Skin epidermis (tissue), 12 donors: Measurements from ENCODE around the gene FBXO31.

Experiments used
- H3K27ac ChIP-seq, 21 experiments: fragments of 200-600 bp; sonication (generic) in 11 of 21; one replicate each; pipeline ENCODE4 v1.5.0; 2020; ENCODE audit warnings: mild to moderate bottlenecking in 3 of 21, inconsistent platforms in 2 of 21, moderate library complexity in 2 of 21
- H3K4me3 ChIP-seq, 7 experiments: fragments of 200-600 bp; sonication (generic) in 2 of 7; one replicate each; pipeline ENCODE4 v1.5.0; 2020; ENCODE audit warnings: inconsistent platforms in 2 of 7, mild to moderate bottlenecking in 2 of 7, moderate library complexity in 1 of 7

FBXO31 gene

GRCh38 chr16:87320510-87321227 is 62.9 kb downstream of the FBXO31 start:
- Histone ChIP-seq H3K4me3 (no peak overlapping the region), H3K27ac (no peak overlapping the region)

- no peak overlapping the region for H3K27ac ChIP-seq
- no peak overlapping the region for H3K4me3 ChIP-seq
These were observed 63.5 kb downstream of the FBXO31 start for GRCh38 chr16:87319997-87320491.

- Histone ChIP-seq H3K4me3 (no peak overlapping the region), H3K27ac (no peak overlapping the region)
These were observed 64.6 kb downstream of the FBXO31 start for GRCh38 chr16:87319011-87319410.

GRCh38 chr16:87317750-87318644 is 65.6 kb downstream of the FBXO31 start:
- Histone ChIP-seq H3K4me3 (peak overlapping the region; percentile 64 to 93 (median 85)), H3K27ac (peak overlapping the region; percentile 79 to 97 (median 91))

GRCh38 chr16:87316923-87317749 is 66.4 kb downstream of the FBXO31 start, which contains the start of gene C16orf95:
C16orf95 (minus strand) TSS chr16:87317392; CDS start chr16:87317242, 150 bp downstream.
- H3K27ac ChIP-seq = peak within 1 kb of the TSS; percentile 79 to 97 (median 91)
- peak within 1 kb of the TSS; percentile 64 to 93 (median 85) for H3K4me3 ChIP-seq

GRCh38 chr16:87316450-87316922 is 67.1 kb downstream of the FBXO31 start:
- H3K27ac ChIP-seq = peak overlapping the region in 16 of 21 experiments; percentile 83 to 97 (median 92)
- H3K4me3 ChIP-seq = peak overlapping the region; percentile 64 to 93 (median 85)

- Histone ChIP-seq H3K4me3 (no peak overlapping the region), H3K27ac (no peak overlapping the region)
These were observed 68.6 kb downstream of the FBXO31 start for GRCh38 chr16:87314990-87315420.

- no peak overlapping the region for H3K27ac ChIP-seq
- no peak overlapping the region for H3K4me3 ChIP-seq
These were observed 71.6 kb downstream of the FBXO31 start for GRCh38 chr16:87312008-87312407.

GRCh38 chr16:87311387-87311786 is 72.2 kb downstream of the FBXO31 start:
- Histone ChIP-seq H3K4me3 (no peak overlapping the region), H3K27ac (no peak overlapping the region)

- Histone ChIP-seq H3K27ac (no peak overlapping the region), H3K4me3 (no peak overlapping the region)
These were observed 73.0 kb downstream of the FBXO31 start for GRCh38 chr16:87310610-87311009.

GRCh38 chr16:87309620-87310525 is 73.7 kb downstream of the FBXO31 start:
- no peak overlapping the region for H3K4me3 ChIP-seq
- no peak overlapping the region for H3K27ac ChIP-seq

GRCh38 chr16:87308826-87309225 is 74.8 kb downstream of the FBXO31 start:
- no peak overlapping the region for H3K4me3 ChIP-seq
- H3K27ac ChIP-seq = no peak overlapping the region

GRCh38 chr16:87306516-87306915 is 77.1 kb downstream of the FBXO31 start:
- Histone ChIP-seq H3K27ac (no peak overlapping the region), H3K4me3 (no peak overlapping the region)

GRCh38 chr16:87305505-87306391 is 77.8 kb downstream of the FBXO31 start:
- Histone ChIP-seq H3K4me3 (peak overlapping the region in 2 of 7 experiments; percentile 19 to 21), H3K27ac (peak overlapping the region in 3 of 21 experiments; percentile 5 to 55 (median 33))

- Histone ChIP-seq H3K4me3 (no peak overlapping the region), H3K27ac (no peak overlapping the region)
These were observed 78.6 kb downstream of the FBXO31 start for GRCh38 chr16:87304951-87305350.

- Histone ChIP-seq H3K4me3 (no peak overlapping the region), H3K27ac (peak overlapping the region in 1 of 21 experiments; percentile 9)
These were observed 79.5 kb downstream of the FBXO31 start for GRCh38 chr16:87303962-87304521.

- Histone ChIP-seq H3K27ac (no peak overlapping the region), H3K4me3 (no peak overlapping the region)
These were observed 80.1 kb downstream of the FBXO31 start for GRCh38 chr16:87303431-87303930.
